ENCODE measurements around the gene RAB25. TPM values are rescaled to one million over a fixed set of nuclear protein-coding genes. Genes with fewer than 3 reads are reported as not detected.

Gene RAB25
- total RNA-seq, 3 donors from 2014 or later, result 40.3 to 68.6 TPM; not detected in 1

GRCh38 chr1:156098784-156099183, 37.8 kb downstream of the RAB25 start:
- Histone ChIP-seq H3K36me3 (no peaks in the 10 kb centered on the region), H3K4me3 (no peak overlapping the region), H3K27ac (peak overlapping the region; percentile 40 to 91), H3K9me3 (no peaks in the 10 kb centered on the region), H3K27me3 (no peaks in the 10 kb centered on the region), H3K4me1 (peaks cover 18 to 29% of the 10 kb centered on the region in 2 donors)
- TF ChIP-seq POLR2A (IDR thresholded peaks at IDR 0.05), result no peak
- no peak for TF ChIP-seq POLR2AphosphoS5 (IDR thresholded peaks at IDR 0.05)
- TF ChIP-seq, protein P1, sequence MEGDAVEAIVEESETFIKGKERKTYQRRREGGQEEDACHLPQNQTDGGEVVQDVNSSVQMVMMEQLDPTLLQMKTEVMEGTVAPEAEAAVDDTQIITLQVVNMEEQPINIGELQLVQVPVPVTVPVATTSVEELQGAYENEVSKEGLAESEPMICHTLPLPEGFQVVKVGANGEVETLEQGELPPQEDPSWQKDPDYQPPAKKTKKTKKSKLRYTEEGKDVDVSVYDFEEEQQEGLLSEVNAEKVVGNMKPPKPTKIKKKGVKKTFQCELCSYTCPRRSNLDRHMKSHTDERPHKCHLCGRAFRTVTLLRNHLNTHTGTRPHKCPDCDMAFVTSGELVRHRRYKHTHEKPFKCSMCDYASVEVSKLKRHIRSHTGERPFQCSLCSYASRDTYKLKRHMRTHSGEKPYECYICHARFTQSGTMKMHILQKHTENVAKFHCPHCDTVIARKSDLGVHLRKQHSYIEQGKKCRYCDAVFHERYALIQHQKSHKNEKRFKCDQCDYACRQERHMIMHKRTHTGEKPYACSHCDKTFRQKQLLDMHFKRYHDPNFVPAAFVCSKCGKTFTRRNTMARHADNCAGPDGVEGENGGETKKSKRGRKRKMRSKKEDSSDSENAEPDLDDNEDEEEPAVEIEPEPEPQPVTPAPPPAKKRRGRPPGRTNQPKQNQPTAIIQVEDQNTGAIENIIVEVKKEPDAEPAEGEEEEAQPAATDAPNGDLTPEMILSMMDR (IDR thresholded peaks at IDR 0.05), result no peak
- DNase-seq (ENCODE audit: low spot score in 2 of 2), result no peak
- intact Hi-C loops (cut with DNase I; ENCODE audit: low total_unique reads), result no loop called here

DNA sequence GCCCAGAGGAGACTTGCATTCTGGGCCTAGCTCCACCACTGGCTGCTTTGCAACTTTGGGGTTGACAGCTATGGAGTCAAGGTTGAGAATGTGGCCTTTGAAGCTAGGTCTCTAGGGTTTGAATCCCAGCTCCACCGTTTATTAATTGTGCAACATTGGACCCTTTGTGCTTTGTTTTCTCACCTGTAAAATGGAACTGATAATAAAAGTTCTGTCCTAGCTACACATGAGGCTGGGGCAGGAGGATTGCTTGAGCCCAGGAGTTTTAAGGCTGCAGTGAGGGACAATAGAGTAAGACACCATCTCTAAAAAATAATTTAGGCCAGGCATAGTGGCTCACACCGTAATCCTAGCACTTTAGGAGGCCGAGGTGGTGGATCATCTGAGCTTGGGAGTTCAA, 38.3 kb downstream of the RAB25 start:
- TF ChIP-seq, protein P1 (IDR thresholded peaks at IDR 0.05), result no peak
- H3K4me1 ChIP-seq, result peaks cover 23 to 32% of the 10 kb centered on the region in 2 donors
- DNase-seq (ENCODE audit: low spot score in 2 of 2), result no peak
- no peak overlapping the region for H3K4me3 ChIP-seq
- no peaks in the 10 kb centered on the region for H3K36me3 ChIP-seq
- no peaks in the 10 kb centered on the region for H3K27me3 ChIP-seq
- intact Hi-C loops (cut with DNase I; ENCODE audit: low total_unique reads), result no loop called here
- no peaks in the 10 kb centered on the region for H3K9me3 ChIP-seq
- peak overlapping the region in 1 of 2 donors; percentile 91 for H3K27ac ChIP-seq

DNA sequence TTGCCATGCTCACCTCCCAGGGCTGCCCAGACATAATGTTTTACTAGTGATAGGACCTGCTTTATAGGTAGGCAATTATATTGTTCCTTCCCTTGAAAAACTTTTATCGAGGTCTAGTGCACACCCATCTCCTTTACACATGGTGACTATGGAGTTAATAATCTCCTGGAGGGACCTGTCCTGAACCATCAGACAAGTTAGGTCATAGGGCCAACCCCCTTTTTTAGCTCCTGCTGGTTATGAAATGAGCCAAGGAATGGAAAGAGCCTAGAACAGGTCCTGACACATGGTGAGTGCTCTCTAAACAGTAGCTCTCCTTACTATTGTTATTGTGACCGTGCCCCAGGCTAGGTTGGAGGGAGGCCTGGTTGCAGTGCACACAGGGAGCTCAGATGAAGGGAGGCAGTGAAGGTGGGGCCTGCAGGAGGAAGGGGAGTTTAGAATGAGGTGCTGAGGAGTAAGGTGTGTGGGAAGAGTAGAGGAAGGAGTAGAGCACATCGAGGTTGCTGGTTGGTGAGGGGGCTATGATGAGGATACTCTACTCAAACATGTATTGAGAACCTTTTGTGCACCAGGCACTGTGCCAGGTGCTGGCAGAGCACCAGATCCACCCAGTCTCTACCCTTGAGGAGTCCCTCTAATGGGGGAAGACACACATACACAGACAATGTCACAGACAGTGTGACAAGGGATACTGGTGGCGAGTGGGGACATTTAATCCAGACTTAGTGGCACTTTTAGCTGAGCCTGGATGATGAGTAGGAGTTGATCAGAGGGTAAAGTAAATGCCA, 39.4 kb downstream of the RAB25 start:
- H3K27me3 ChIP-seq, result no peaks in the 10 kb centered on the region
- H3K9me3 ChIP-seq, result no peaks in the 10 kb centered on the region
- H3K4me3 ChIP-seq, result no peak overlapping the region
- TF ChIP-seq POLR2A (IDR thresholded peaks at IDR 0.05), result no peak
- TF ChIP-seq, protein P1 (IDR thresholded peaks at IDR 0.05), result no peak
- no peak for TF ChIP-seq POLR2AphosphoS5 (IDR thresholded peaks at IDR 0.05)
- intact Hi-C loops (cut with DNase I; ENCODE audit: low total_unique reads), result no loop called here
- H3K27ac ChIP-seq, result peak overlapping the region; percentile 65 to 99
- DNase-seq (ENCODE audit: low spot score in 2 of 2), result no peak
- H3K36me3 ChIP-seq, result no peaks in the 10 kb centered on the region
- H3K4me1 ChIP-seq, result peaks cover 34 to 42% of the 10 kb centered on the region in 2 donors

DNA sequence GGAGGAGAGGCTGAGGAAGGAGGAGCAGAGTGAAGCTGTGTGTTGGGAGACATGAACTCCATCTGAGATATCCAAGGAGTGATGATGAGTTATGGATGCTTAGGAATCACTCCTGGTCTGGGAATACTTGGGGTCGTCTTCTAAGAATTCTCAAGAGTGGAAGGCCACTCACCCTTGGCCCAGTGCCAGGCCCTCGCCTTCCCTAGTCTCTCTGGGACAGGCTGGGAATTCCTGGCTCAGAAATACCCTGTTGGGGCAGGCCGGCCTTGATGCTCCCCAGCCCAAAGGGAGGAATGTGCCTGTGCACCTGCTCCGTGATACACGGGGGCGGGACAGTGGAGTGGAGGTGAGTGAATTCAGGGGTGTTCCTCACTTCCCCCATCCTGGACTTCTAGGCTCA, 40.9 kb downstream of the RAB25 start:
- TF ChIP-seq, protein P1 (IDR thresholded peaks at IDR 0.05), result no peak
- TF ChIP-seq POLR2A (IDR thresholded peaks at IDR 0.05) (no peak), POLR2AphosphoS5 (IDR thresholded peaks at IDR 0.05) (no peak)
- peaks cover 36 to 41% of the 10 kb centered on the region in 2 donors for H3K4me1 ChIP-seq
- peak overlapping the region; percentile 99 for H3K27ac ChIP-seq
- intact Hi-C loops (cut with DNase I; ENCODE audit: low total_unique reads), result no loop called here
- H3K36me3 ChIP-seq, result no peaks in the 10 kb centered on the region
- no peak overlapping the region for H3K4me3 ChIP-seq
- no peak for DNase-seq (ENCODE audit: low spot score in 2 of 2)
- no peaks in the 10 kb centered on the region for H3K27me3 ChIP-seq
- H3K9me3 ChIP-seq, result no peaks in the 10 kb centered on the region

DNA sequence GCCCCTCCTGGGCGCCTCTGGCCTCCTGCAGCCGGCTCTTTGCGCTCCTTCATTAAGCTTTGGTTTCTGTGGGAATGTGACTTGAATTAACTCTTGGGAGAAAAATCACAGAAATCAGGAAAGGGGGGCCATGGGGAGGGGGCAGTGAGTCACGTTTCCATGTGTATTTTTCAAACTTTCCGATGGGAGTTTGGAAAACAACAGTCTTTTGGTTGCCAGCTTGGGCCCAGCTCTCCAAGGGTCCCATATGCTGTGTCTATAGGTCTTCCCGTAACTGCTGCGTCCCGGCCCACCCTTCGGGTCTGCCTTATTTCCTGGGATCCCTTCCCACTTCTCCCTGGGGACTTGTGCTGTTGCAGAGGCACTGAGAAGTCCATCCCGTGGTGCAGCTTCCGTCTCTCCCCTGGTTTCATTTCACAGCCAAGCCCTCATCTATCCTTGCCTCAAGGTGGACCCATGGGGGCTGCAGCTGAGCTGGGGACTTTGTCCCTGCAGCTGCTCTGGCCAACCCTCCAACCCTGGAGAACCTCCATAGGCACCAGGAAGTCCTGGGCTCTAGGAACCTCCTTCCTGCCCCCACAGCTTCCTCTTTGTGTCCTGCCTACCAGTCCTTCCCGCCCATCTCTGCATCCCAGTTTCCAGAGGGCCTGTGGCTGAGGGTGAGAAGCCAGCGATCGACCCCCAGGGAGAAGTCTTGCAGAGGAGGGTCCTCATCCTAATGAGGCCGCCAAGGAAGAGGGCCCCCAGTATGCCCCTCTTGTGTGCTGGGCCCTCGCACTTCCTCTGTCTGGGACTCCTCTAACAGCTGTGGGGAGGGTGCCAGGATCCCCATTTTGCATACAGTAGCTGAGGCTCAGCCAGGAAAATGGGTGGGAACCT, 41.9 kb downstream of the RAB25 start:
- Histone ChIP-seq H3K27me3 (no peaks in the 10 kb centered on the region), H3K4me1 (peaks cover 36 to 39% of the 10 kb centered on the region in 2 donors), H3K27ac (peak overlapping the region; percentile 99), H3K36me3 (no peaks in the 10 kb centered on the region), H3K9me3 (no peaks in the 10 kb centered on the region), H3K4me3 (peak overlapping the region in 2 of 3 donors; percentile 2 to 39)
- DNase-seq (ENCODE audit: low spot score in 2 of 2), result no peak
- intact Hi-C loops (cut with DNase I; ENCODE audit: low total_unique reads), result no loop called here
- TF ChIP-seq POLR2A (IDR thresholded peaks at IDR 0.05), result no peak
- TF ChIP-seq, protein P1 (IDR thresholded peaks at IDR 0.05), result no peak
- no peak for TF ChIP-seq POLR2AphosphoS5 (IDR thresholded peaks at IDR 0.05)
